Measurements from ENCODE around the gene DDX27.

Gene DDX27

GRCh38 chr20:49277786-49278035 lies 58.5 kb downstream of the DDX27 start:
- TF ChIP-seq POLR2AphosphoS5 (IDR thresholded peaks at IDR 0.05; ENCODE audit: low read depth, low read length) (no peak), TAF1 (IDR thresholded peaks at IDR 0.05; ENCODE audit: borderline replicate concordance, insufficient read depth, low read length) (no peak), REST (IDR thresholded peaks at IDR 0.05; ENCODE audit: insufficient read depth in 1 of 2, low read depth in 2 of 2, low read length in 2 of 2) (no peak), FOXP2 (optimal IDR thresholded peaks at IDR 0.05; ENCODE audit: borderline replicate concordance, extremely low read depth, extremely low read length, insufficient read depth) (no peak)

- TF ChIP-seq POLR2AphosphoS5 (IDR thresholded peaks at IDR 0.05; ENCODE audit: low read depth, low read length) (peak; percentile 100), TAF1 (IDR thresholded peaks at IDR 0.05; ENCODE audit: borderline replicate concordance, insufficient read depth, low read length) (peak; percentile 100), SIN3A (IDR thresholded peaks at IDR 0.05; ENCODE audit: borderline replicate concordance, insufficient read depth, low read length) (peak; percentile 65), FOXP2 (optimal IDR thresholded peaks at IDR 0.05; ENCODE audit: borderline replicate concordance, extremely low read depth, extremely low read length, insufficient read depth) (peak; percentile 86), REST (IDR thresholded peaks at IDR 0.05; ENCODE audit: insufficient read depth in 1 of 2, low read depth in 2 of 2, low read length in 2 of 2) (peak; percentile 50 to 64; a peak in 2 of 4 replicates)
Observed at GRCh38 chr20:49278036-49278817, 59.0 kb downstream of the DDX27 start, which contains the start of gene ZNFX1. TSS of gene ZNFX1 (minus strand) at chr20:49278057. CDS start at chr20:49275839, 2,218 bp downstream.

GRCh38 chr20:49278818-49279676 lies 59.8 kb downstream of the DDX27 start:
- TF ChIP-seq SIN3A (IDR thresholded peaks at IDR 0.05; ENCODE audit: borderline replicate concordance, insufficient read depth, low read length) (no peak), POLR2AphosphoS5 (IDR thresholded peaks at IDR 0.05; ENCODE audit: low read depth, low read length) (peak; percentile 26)

- 0 out of 2 replicates have a peak, but pooled peaks have one; percentile 31 for TF ChIP-seq SIN3A (IDR thresholded peaks at IDR 0.05; ENCODE audit: borderline replicate concordance, insufficient read depth, low read length)
- TF ChIP-seq TAF1 (IDR thresholded peaks at IDR 0.05; ENCODE audit: borderline replicate concordance, insufficient read depth, low read length), result peak; percentile 50; the same call in 1 of the 2 replicates
- no peak for TF ChIP-seq FOXP2 (optimal IDR thresholded peaks at IDR 0.05; ENCODE audit: borderline replicate concordance, extremely low read depth, extremely low read length, insufficient read depth)
- TF ChIP-seq POLR2AphosphoS5 (IDR thresholded peaks at IDR 0.05; ENCODE audit: low read depth, low read length), result peak; percentile 80
Observed at GRCh38 chr20:49279677-49280462, 60.7 kb downstream of the DDX27 start.

- no peak for TF ChIP-seq FOXP2 (optimal IDR thresholded peaks at IDR 0.05; ENCODE audit: borderline replicate concordance, extremely low read depth, extremely low read length, insufficient read depth)
- no peak for TF ChIP-seq REST (IDR thresholded peaks at IDR 0.05; ENCODE audit: insufficient read depth in 1 of 2, low read depth in 2 of 2, low read length in 2 of 2)
- TF ChIP-seq TAF1 (IDR thresholded peaks at IDR 0.05; ENCODE audit: borderline replicate concordance, insufficient read depth, low read length), result 0 out of 2 replicates have a peak, but pooled peaks have one; percentile 3
Observed at GRCh38 chr20:49280463-49281058, 61.3 kb downstream of the DDX27 start.

All from PFSK-1 (cell line).